Stimulated activated CD8-positive, alpha-beta memory T cell treated with anti-CD3 and anti-CD28 coated beads, Interleukin-12 subunit alpha, Interleukin-12 subunit beta, amount 100 ng/mL, for 24 hours (primary cell): ENCODE results near the gene FAM200B.

Experiments used
- DNase-seq: peaks from one replicate; pipeline ENCODE4 v3.0.0-alpha.2; 2020; ENCODE audit errors: extremely low read depth

The FAM200B gene

DNA sequence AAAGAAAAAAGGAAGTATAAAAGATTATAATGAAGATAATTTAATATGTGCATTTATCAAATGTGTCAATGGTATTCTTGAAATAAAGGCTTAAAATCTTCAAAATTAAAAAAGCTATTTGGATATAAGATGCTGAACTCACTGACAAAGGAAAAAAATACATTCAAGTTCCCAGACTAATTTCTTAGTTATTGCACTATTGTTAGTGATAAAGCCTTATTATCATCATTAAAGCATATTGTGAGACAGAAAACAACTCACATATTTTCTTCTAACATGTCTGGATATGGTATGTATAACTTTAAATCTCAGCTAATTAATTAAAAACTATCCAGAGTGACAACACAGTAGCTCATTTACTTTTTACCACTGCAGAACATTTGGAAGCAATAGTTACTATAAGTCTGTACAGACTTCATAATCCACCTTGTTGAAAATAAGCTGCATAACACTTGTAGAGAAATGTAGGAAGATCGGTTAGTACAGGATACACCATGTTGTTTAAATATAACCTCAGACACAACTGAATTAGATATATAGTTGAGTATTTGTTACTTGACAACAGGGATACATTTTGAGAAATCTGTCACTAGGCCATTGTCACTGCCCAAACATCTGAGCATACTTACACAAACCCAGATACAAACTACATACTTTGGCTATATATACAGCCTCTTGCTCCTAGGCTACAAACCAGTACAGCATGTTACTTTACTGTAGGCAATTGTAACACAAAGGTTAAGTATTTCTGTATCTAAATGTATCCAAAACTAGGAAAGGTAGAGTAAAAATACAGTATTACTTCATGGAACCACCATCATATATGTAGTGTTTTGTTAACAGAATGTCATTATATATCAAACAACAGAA is 12.8 kb upstream of the FAM200B start:
- no peak for DNase-seq

DNA sequence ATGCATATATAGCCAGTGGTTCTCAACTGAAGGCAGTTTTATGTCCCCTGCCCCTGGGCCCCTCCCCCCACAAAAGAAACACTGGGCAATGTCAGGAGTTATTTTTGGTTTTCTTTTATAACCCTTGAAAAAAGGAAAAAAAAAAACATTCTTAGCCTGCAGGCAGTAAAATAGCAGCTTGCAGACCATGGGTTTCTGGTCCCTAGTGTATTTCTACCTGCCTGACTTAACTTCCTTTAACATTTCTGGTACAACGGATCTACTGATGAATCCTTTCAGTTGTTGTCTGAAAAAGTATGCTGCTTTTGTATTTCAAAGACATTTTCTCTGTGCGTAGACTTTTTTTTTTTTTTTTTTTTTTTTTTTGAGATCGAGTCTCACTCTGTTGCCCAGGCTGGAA is 11.1 kb upstream of the FAM200B start:
- DNase-seq, result no peak

DNA sequence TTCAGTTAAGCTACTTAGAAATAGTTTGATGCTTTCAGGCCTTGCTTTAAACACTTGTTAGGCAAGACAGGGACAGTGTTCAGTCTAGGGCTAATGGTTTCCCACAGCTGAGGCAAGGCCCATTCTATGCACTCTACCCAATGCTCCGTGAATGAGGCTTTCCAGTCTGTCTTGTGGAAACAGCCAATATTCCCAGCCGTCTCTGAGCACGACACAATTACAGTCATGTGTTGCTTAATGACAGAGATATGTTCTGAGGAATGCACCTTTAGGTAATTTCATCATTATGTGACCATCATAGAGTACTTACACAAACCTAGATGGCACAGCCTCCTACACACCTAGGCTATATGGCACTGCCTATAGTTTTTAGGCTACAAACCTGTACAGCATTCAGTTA is 9.5 kb upstream of the FAM200B start:
- no peak for DNase-seq

DNA sequence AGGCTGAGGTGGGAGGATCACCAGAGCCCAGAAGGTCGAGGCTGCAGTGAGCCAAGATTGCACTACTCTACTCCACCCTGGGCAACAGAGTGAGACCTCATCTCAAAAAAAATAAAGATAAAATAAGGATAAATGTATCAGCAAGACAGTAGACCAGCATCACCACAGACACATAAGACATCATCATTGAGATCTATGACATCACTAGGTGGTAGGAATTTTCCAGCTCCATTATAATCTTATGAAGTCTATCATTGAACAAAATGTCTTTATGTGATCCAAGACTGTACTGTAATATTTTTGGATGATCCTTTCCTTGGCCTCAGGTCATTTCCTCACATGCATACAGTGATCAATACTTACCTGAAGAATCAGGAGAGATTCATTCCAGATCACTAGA is 8.3 kb upstream of the FAM200B start:
- no peak for DNase-seq

DNA sequence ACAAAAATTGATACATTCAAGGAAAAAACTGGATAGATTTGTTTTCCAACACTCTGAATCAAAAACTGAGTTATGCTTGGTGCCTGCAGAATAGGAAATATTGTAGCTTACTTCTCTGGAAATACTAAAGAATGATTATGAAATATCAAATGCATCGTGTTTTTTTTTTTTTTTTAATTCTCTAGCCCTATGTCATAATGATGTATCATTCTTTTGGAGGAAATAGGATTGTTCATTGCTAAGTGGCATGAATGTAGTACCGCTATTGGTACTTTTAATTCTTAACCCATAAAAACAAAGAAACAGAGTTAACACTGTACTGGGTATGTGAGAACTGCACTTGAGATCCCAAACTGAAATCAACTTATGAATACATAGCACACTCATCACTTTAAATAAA is 7.6 kb upstream of the FAM200B start:
- DNase-seq, result no peak

DNA sequence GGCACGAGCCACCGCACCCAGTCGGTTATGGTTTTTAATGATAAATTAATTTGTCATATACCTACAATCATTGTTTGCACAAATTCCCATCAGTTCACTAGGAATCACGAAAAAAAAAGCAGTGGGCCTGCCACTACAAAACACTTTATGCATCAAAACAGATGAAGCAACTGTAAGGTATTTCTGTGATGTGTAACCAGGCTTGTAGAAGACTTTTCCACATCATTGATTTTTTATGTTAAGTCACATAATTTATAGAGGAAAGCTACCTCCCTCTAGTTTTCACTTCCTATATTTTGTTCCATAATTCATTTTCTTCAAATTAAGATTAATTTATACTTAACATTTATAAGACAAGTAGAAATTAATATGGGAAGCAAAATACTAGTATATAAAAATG is 6.7 kb upstream of the FAM200B start:
- DNase-seq, result no peak

DNA sequence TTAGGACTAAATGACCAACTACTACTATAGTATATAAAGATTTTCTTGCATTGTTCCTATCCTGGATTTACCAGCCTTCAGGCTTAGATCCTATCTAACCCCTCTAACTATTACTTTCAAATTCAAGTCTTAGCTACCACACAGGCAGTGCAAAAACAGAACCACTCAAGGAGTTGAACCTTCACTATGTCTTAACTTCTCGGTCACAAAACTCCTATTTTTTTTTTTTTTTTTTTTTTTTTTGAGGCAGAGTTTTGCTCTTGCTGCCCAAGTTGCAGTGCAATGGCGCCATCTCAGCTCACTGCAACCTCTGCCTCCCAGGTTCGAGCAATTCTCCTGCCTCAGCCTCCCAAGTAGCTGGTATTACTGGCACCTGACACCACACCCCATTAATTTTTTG is 6.3 kb upstream of the FAM200B start:
- no peak for DNase-seq

DNA sequence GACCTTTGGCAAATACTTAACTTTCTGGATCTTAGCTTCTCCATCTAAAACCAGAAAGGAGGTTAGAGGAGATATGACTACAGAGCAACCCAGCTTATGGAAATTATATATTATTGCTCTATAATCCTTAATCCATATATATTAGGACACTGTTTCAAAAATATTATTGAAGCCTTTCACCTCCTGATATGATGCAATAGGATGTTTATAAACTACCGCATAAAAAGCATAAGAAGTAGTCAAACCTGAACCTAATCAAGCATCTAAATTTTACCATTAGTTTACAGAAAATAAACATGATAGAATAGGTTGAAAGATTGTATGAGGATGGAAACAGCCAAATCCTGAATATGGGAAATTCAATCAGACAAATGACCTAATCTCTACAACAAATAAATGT is 5.6 kb upstream of the FAM200B start:
- no peak for DNase-seq

DNA sequence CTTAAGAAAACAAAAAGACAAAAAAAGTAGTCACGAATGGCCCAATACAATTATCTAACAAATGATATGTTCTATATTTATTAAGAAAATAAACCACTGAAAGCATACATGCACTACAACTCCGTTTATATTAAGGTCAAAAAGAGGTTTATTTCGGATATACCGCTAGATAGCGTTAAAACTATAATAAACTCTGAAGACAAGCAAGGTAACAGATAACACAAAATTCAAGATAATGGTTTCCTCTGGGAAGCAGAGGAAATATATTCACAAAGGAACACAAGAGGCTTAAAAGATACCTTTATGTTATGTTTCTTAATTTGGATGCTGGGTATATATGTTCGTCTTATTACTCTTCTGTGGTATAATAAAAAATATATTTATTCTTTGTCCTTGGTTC is 4.7 kb upstream of the FAM200B start:
- no peak for DNase-seq

DNA sequence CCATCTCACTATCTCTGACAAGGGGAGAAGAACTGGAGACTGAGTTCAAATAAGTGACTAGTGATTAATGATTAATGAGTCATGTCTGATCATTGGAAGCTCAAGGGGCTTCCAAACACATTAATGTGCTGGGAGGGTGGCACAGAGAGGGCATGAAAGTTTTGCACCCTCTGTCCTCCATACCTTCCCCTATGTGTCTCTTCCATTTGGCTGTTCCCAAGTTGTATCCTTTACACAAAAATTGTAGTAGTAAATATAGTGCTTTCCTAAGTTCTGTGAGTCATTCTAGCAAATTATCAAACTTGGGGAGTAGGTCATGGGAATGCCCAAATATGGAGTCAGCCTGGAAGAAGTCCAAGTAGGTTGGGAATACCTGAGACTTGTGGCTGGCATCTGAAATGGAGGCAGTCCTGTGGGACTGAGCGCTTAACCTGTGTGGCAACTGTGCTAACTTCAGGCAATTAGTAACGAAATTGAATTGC is 4.1 kb upstream of the FAM200B start:
- DNase-seq, result no peak

DNA sequence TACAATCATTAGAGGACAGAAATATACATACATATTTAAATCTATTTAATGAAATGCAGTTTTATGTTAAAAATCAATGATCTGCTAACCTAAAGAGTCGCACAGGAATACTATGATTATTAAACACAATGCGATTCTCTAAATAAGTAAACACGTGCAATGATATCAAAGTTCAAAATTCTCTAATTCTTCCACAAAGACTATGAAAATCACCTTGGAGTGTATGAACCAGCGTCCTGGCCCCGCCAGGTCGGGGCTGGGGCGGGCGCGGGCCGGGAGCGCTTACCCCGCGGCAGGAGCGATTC is 608 bp upstream of the FAM200B start:
- DNase-seq, result no peak

DNA sequence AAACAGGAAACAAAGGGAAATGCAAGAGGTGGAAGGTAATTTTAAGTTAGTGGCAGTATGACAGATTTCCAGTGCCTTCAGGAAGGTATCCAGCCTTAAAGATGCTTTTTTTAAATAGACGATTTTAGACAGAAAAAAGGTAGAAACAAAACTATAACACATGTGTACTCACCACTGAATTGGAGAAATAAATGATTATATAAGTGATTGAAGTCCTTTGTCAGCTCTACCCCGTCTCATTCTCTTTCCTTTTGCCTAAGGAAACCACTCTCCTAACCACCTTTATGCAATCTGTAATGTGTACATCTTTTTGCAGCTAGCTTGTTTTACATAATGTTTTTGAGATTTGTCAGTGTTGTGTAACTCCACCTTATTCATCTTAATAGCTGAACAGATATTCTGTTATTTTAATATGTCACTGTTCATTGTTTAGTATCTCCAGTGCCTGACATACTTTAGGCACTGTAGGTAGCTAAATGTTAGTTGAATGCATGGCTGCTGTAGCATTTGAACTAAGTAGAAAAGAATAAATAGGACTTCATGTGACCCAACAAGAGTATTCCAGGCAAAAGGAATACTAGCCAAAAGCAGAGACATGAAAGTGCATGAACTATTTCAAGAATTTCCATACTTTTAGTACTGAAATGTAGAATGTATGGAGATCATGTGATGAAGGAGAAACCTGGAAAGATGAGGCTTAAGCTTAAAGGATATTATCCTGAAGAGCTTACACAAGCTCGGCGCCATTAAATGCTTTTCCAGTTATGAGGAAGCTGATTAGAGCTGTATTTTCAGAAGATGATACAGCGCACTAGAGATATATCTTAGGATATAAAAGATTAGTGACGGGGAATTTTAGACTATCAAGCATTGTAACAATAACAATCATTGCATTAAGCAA is 865 bp downstream of the FAM200B start:
- no peak for DNase-seq

DNA sequence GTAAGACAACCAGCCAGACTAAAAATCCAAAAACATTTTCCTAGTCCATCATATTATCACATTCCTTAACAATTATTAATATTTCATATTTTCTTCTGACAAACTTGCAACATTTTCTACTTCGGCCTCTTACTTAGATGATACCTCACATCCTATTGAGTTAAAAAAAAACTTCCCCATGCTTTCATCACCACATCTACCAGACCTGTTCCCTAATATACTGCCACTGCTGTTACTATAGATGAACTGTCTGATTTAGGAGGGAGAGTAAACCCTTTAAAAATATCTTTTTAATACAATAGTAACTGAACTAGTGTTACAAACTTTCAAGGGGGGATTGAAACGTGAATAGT is 1.5 kb downstream of the FAM200B start:
- DNase-seq, result no peak

DNA sequence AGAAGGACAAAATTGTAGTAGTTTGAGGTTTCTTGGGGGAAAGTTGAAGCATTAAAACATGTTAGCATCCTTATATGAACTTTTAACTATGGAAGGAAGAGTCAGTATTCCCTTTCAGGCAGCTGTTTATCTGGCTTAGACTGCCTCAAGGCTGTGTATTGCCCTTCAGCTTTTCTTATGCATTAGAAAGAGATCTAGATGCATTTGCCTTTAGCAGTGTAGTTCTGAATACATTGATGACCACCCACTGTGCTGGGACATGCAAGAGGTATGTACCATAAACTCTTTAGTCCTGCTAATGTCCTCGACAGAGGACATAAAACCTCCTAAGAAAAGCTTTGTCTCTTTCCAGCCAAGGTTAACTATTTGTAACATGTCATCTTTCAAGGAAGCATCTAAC is 2.9 kb downstream of the FAM200B start:
- DNase-seq, result no peak

DNA sequence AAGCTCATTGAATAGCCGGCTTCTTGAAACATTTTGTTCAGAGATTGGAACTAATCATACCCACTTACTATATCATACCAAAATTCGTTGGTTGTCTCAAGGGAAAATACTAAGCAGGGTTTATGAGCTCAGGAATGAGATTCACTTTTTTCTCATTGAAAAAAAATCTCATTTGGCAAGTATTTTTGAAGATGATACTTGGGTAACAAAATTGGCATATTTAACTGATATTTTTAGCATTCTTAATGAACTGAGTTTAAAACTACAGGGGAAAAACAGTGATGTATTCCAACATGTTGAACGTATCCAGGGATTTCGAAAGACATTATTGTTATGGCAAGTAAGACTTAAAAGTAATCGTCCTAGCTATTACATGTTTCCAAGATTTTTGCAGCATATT is 6.4 kb downstream of the FAM200B start:
- no peak for DNase-seq

DNA sequence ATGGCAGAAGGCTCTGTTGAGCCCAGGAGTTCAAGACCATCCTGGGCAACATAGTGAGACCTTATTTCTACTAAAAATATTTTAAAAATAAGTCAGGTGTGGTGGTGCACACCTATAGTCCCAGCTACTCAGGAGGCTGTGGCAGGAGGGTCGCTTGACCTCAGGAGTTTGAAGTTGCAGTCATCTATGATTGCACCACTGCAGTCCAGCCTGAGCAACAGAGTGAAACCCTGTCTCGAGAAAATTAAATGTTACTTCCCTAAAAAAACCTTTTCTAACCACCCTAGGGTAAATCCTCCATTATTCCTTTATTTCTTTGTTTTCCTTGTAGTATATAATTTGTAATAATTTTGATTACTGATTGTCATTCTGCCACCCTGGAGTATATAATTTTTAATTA is 7.9 kb downstream of the FAM200B start:
- no peak for DNase-seq

DNA sequence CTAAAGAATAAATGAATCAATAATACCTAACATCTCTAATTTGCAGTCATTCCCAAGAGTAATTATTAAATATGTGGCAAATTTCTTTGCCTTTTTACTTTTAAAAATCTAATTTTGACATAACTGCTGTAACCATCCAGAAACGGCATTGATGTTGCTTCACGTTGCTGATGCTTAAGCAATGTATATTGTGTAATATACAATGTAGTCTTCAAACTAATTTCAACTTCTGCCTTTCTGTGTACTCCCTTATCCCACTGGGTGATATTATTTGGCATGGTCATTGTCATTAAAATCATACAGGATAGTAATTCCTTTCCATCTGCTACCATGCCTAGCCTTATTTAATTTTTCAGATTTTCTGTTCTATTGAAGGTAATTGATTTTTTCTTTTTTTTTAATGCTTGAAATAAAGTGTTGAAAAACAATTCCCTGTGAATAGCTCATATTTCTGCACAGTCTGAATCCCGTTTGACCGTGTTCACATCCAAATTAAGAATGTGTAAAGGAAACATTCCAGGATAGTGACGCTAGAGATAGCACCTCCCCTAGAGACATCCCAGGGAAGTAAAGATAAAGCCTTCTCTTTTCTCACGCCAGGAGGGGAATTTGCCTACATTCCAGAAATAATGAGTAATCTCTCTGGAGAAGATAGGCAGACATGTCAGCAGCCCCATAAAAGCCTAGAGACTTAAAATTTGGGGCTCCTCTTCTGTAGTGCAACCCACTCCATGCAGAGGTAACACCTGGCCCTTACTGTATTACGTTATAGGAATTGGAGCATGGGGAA is 8.6 kb downstream of the FAM200B start:
- DNase-seq, result no peak

DNA sequence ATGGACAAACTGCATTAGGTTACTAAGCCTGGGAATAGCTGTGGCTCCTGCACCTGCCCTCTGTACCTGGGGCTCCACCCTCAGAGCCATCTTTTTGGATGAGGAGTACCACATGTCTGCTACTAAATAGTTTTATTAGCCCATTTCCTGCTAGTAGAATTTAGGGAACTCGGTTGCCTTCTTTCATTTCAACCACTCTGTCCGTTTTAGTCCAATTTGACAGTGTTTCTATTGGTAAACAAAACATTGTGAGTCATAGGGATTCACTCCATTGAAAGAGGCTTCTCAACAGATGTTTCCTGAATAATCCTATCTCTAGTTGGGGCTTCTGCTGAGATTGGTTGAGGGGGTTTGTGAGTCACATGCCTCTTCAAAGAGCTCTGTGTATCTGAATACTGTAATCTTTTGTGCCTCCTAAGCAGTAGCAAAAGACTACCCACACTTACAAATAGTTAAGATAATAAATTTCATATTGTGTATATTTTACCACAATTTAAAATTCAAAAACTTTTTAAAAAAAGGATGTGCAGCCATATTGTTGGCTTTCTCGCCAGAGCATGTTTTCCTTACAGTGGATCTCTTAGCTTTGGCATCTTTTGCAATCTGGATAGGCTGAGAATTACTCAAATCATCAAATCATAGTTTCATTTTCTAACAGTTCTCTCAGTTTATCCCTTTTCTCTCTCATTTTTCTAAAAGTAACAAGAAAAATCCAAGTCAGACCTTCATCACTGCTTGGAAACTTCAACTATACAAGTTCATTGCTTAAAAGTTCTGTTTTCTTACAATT is 9.9 kb downstream of the FAM200B start:
- no peak for DNase-seq

DNA sequence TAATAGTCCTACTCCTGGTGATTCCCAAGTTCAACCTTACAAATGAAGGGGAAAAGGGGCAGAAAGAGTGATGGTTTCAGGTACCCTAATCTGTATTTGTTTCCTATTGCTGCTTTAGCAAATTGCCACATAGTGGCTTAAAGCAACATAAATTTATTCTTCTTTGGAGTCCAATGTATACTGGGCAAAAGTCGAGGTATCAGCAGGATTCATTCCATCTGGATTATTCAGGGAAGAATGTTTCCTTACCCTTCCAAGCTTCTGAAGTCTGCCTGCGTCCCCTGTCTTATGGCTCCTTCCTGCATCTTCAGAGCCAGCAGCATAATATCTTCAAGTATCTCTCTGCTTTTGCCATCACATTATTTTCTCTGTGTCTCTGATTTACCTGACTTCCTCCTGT is 11.0 kb downstream of the FAM200B start:
- no peak for DNase-seq

DNA sequence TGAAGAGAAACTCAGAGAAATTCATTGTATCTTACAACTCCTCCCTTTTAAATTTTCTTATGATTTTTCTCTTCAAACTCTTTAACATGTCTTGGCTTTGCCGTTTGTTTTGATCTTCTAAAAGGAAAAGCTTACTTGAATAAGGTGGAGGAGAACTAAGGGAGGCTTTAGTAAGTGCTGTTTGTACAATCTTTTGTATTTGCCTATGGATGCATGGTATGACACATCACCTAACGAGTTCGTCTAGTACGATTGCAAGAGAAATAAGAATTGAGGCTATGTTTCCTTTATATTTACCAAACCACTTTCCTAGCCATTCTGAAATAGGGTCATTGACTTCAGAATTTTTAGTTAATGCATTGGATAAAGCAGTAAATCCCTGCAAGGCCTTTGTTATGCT is 12.8 kb downstream of the FAM200B start:
- no peak for DNase-seq

DNA sequence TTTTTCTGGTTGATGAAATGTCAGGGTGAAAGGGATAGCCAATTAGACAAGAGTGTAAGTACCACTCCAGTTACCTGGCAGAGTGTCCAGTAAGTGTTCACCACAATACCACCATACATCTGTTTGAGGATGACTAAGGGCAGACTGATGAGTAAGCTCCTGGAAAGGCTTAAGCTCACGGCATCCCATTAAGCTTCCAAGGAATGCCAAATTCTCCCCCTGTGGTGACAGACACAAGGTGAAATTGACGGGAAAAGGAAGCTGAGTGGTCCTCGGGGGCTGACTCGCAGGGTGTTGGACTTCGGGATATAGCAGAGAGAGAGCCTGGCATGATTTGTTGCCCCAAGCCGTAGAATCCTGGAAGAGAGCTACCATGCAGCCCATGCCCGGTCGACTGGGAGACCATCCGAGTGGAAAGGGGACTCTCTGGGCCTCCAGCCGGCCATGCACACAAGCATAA is 13.6 kb downstream of the FAM200B start:
- no peak for DNase-seq

DNA sequence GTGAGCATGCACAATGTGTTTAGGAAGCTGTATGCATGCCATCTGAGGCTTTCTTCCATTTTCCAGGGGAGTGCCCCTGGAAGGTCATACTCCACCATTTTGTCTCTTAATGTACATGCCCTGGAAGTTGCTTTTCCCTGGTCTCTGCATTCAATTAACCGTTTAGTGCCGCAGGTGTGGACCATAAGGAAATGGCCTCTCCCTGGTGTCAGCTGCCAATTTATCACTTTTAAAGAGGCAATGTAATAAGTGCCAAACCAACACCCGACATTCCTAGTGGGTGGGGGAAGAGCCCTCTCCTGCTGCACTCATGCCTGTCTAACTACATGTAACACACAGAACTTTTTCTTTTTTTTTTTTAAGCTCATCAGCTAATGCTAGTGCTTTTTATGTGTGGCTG is 14.1 kb downstream of the FAM200B start:
- no peak for DNase-seq
